ENCODE measurements around the gene ZNF232.
"Not testable (repeated sequence)": the region's sequence is repeated elsewhere in the genome, so short reads cannot be mapped to it uniquely, and the experiment has no call there.

ZNF232 gene

DNA sequence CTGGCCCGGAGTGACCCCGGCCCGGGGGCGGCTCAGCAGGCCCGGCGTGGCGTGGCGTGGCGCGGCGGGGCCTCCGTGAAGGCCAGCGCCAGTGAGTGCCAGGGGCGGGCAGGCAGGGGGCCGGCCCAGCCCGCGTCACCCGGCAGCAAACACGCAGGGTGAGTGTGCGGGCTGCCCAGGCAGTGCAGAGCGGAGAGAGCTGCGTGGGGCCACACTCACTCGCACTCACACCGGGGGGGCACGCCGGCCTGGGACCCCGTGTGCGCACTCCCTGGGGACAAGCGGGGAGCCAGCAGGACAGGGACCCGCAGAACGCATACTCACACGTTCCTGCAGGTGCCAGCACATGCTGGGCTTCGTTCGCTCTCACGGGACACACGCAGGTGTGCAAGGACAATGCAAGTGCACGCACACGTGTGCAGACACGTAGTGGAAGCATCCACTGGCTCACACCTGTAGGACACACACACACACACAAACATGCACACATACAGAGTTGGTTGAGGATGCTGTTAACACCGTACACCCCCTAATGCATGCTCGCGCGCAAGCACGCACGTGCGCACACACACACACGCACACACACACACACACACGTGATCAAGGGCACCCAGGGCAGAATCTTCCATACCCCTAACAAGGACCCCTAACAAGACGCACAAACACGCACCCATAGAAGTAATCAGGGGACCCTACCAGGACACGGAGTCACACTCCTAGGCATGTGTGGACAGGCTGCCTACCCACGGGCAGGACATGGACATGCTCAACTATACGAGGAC, 11.9 kb upstream of the ZNF232 start:
- peaks cover 15% of the 10 kb centered on the region for H3K4me1 Mint-ChIP-seq
- H3K9me3 Mint-ChIP-seq: peaks cover 6% of the 10 kb centered on the region
- H3K27ac Mint-ChIP-seq: no peak overlapping the region
- peaks cover 73% of the 10 kb centered on the region for H3K27me3 Mint-ChIP-seq (ENCODE audit: low read depth, poor library complexity)
- peak overlapping the region; percentile 41 for H3K4me3 Mint-ChIP-seq
- H3K36me3 Mint-ChIP-seq (ENCODE audit: low read depth): no peaks in the 10 kb centered on the region
- TF ChIP-seq, protein P1, sequence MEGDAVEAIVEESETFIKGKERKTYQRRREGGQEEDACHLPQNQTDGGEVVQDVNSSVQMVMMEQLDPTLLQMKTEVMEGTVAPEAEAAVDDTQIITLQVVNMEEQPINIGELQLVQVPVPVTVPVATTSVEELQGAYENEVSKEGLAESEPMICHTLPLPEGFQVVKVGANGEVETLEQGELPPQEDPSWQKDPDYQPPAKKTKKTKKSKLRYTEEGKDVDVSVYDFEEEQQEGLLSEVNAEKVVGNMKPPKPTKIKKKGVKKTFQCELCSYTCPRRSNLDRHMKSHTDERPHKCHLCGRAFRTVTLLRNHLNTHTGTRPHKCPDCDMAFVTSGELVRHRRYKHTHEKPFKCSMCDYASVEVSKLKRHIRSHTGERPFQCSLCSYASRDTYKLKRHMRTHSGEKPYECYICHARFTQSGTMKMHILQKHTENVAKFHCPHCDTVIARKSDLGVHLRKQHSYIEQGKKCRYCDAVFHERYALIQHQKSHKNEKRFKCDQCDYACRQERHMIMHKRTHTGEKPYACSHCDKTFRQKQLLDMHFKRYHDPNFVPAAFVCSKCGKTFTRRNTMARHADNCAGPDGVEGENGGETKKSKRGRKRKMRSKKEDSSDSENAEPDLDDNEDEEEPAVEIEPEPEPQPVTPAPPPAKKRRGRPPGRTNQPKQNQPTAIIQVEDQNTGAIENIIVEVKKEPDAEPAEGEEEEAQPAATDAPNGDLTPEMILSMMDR (IDR thresholded peaks at IDR 0.05): no peak
- no peak for DNase-seq

DNA sequence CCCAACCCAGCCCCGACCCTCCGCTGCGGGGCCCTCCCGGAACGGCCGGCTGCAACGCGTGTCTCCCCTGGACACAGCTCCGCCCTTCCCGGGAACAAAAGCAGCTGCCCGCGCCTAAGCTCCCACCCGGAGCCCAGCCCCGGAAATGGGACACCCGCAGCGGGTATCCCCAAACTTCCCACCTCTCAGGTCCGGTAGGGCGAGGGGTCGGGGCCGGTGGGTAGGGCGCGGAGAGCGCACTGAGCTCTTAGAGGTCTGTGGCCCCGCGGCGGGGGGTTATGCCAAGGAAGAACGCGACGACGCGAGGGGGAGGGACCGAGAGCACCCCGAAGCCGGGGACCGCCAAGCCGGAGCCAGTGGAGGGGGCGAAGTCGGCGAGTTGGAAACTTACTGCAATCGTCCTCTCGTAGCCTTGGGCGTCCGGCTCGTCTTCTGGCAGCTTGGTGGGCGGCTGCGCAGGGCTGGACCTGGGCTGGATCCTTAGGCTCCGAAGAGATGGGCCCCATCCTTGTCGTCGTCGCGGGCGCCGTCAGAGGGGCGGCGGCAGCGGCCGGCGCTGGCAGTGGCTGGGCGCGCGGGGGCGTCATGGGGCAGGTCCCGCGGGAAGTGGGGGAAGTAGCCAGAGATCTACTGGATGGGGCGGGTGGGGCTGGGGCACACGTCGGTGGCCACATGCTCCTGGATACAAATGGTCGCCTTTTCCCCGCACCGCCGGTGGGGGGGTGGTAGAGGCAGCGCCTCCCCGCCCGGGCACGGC, 11.1 kb upstream of the ZNF232 start:
- peak; percentile 49 for DNase-seq
- peaks cover 15% of the 10 kb centered on the region for H3K4me1 Mint-ChIP-seq
- H3K4me3 Mint-ChIP-seq: peak overlapping the region; percentile 79
- TF ChIP-seq, protein P1 (IDR thresholded peaks at IDR 0.05): no peak
- H3K9me3 Mint-ChIP-seq: peaks cover 12% of the 10 kb centered on the region
- H3K27ac Mint-ChIP-seq: no peak overlapping the region
- no peaks in the 10 kb centered on the region for H3K36me3 Mint-ChIP-seq (ENCODE audit: low read depth)
- peaks cover 73% of the 10 kb centered on the region for H3K27me3 Mint-ChIP-seq (ENCODE audit: low read depth, poor library complexity)

DNA sequence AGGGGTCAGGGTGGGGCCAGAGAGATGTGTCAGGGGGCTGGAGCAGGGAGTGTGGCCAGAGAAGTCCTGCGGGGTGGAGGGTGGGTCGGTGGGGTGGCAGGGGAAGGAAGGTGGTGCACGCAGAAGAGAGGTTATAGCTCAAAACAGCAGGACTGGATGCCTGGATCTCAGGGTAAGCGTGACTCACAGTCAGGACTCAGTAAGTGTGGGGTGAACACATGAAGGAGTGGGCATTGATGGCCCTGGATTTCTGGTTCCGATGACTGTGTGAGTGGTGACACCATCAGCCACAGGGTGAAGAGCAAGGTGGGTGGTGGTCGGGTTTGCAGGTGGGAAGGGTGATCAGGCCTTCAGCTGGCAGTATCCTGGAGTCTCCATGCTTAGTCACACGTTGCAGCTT, 10.4 kb upstream of the ZNF232 start:
- peaks cover 73% of the 10 kb centered on the region for H3K27me3 Mint-ChIP-seq (ENCODE audit: low read depth, poor library complexity)
- not testable (repeated sequence) for H3K27ac Mint-ChIP-seq; DNase-seq; H3K36me3 Mint-ChIP-seq (ENCODE audit: low read depth)
- peaks cover 16% of the 10 kb centered on the region for H3K9me3 Mint-ChIP-seq
- peaks cover 15% of the 10 kb centered on the region for H3K4me1 Mint-ChIP-seq
- H3K4me3 Mint-ChIP-seq: peak overlapping the region; percentile 71

DNA sequence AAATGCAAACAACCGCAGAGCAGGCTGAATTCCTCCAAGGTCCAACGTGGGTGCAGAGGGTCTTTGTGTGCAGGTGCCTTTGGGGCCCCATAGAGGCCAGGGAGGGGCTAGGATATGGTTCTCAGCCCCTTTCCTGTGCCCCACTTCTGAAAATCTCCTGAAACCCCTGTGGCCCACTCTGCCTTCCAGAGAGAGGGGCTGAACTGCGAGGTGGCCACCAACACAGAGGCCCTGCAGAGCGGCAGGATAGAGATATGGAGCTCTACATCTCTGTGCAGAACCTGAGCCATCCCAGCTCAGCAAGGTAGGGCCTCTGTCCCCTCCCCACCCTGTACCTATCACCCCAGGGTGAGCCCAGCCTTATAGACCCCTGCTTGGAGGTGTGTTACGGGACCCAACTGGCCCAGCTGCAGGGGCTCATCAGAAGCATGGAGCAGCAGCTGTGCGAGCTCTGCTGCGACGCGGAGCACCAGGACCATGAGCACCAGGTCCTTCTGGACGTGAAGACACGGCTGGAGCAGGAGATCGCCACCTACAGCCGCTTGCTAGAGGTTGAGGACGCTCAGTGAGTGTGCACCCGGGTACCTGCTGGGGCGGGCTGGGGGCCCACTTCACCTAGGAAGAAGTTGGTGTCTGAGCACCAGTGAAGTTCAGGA, 9.6 kb upstream of the ZNF232 start:
- H3K27me3 Mint-ChIP-seq (ENCODE audit: low read depth, poor library complexity): peaks cover 72% of the 10 kb centered on the region
- no peak overlapping the region for H3K27ac Mint-ChIP-seq
- no peaks in the 10 kb centered on the region for H3K36me3 Mint-ChIP-seq (ENCODE audit: low read depth)
- peaks cover 24% of the 10 kb centered on the region for H3K9me3 Mint-ChIP-seq
- peak overlapping the region; percentile 71 for H3K4me3 Mint-ChIP-seq
- peaks cover 11% of the 10 kb centered on the region for H3K4me1 Mint-ChIP-seq
- TF ChIP-seq, protein P1 (IDR thresholded peaks at IDR 0.05): no peak
- DNase-seq: no peak

DNA sequence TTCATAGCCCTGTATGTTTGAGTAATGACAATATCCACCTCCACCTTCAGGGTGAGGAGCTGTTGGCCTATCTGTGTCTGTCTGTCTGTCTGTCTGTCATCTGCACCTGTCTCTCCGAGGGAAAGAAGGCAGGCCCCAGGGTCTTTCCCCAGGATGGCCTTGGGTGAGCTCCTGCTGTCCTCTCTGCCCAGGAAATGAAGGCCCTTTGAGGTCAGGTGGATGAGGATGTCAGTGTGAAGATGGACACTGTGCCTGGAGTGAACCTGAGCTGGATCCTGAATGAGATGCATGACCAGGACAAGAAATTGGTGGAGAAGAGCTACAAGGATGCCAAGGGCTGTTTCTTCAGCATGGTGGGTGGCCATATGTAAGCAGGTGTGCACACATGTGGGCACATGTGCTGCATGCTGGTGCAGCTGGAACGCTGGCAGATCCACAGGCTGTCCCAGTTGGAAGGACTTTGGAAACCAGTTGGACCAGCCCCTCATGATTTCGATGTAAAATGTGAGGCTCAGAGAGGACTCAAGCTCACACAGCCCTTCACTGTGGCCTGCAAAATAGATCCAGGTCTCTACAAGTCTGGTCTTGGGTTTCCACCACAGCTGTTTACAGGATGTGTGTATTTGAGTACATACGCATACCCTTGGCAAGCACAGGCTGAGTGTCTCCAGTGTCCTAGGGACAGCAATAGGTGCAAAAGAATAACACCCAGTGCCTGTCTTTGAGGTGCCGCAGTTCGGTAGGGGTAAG, 8.9 kb upstream of the ZNF232 start:
- H3K27ac Mint-ChIP-seq; H3K36me3 Mint-ChIP-seq (ENCODE audit: low read depth); DNase-seq; H3K4me1 Mint-ChIP-seq: not testable (repeated sequence)
- peak overlapping the region; percentile 42 for H3K4me3 Mint-ChIP-seq
- peaks cover 65% of the 10 kb centered on the region for H3K27me3 Mint-ChIP-seq (ENCODE audit: low read depth, poor library complexity)
- H3K9me3 Mint-ChIP-seq: peaks cover 25% of the 10 kb centered on the region

DNA sequence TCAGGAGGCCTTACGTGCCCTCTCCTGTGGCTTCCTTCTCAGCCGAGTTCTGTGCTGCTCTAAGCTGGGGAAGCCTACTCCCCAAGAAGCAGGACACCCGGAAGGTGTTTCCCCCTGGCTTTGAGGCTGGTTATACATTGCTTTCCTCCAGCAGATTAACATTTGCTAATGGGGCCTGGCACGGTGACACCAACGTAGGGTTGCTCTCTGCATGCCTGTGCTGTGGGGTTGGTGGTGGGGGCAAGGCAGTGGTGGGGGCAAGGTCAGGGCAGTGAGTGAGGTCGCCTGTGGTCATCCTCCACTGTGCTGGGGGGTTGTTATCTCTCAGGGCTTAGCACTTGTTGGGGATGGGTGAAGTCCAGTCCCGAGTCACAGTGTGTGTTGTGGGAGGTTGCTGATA, 8.4 kb upstream of the ZNF232 start:
- no peak for DNase-seq
- Mint-ChIP-seq H3K27ac (no peak overlapping the region), H3K4me3 (no peak overlapping the region), H3K36me3 (ENCODE audit: low read depth) (no peaks in the 10 kb centered on the region), H3K27me3 (ENCODE audit: low read depth, poor library complexity) (peaks cover 59% of the 10 kb centered on the region), H3K9me3 (peaks cover 25% of the 10 kb centered on the region), H3K4me1 (peaks cover 7% of the 10 kb centered on the region)
- TF ChIP-seq, protein P1 (IDR thresholded peaks at IDR 0.05): no peak

Data from nephron progenitor cell (in vitro differentiated cells).